ENCODE measurements around the gene ARHGEF3.

The ARHGEF3 gene

DNA sequence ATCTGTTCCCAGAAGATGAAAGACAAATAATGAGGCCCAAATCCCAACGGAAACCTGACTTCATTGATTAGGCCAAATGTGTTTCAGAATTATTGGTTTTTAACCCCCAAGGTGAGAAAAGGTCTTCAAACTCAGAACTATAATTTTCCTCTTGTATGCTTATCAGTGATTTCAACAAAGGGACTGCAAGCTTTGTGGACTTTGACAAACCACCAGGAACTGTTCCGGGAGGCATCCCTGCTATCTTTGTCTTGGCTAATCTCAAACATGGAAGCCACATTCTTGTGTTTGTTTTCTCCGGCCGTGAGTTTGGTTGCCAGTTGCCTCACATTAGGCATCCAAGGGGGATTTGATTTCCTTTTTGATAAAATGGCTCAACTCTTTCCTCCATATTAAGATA lies 19.5 kb downstream of the ARHGEF3 start:
- H3K4me1 ChIP-seq (ENCODE audit: low read length) = peaks cover 31% of the 10 kb centered on the region
- H3K27ac ChIP-seq (ENCODE audit: low read length) = no peak overlapping the region
- H3K9me2 ChIP-seq (replicated peaks; ENCODE audit: insufficient read depth, low read length) = no peaks in the 10 kb centered on the region
- H3K4me3 ChIP-seq (ENCODE audit: low read length) = no peak overlapping the region
- no peaks in the 10 kb centered on the region for H3K27me3 ChIP-seq (replicated peaks; ENCODE audit: insufficient read depth, low read length)
- DNase-seq = no peak
- peaks cover 15% of the 10 kb centered on the region for H3F3A ChIP-seq (ENCODE audit: insufficient read depth, low read length)
- no peaks in the 10 kb centered on the region for H3K9me3 ChIP-seq (replicated peaks; ENCODE audit: insufficient read depth, low read length)
- no peaks in the 10 kb centered on the region for H3K36me3 ChIP-seq (replicated peaks; ENCODE audit: insufficient read depth, low read length)
- no peak overlapping the region for H3K4me2 ChIP-seq (ENCODE audit: low read depth, low read length)
- no peaks in the 10 kb centered on the region for H4K20me1 ChIP-seq (ENCODE audit: insufficient read depth, low read length)
- TF ChIP-seq EZH2 (optimal IDR thresholded peaks at IDR 0.05; ENCODE audit: low read depth, low read length) = no peak
- TF ChIP-seq, protein P1, sequence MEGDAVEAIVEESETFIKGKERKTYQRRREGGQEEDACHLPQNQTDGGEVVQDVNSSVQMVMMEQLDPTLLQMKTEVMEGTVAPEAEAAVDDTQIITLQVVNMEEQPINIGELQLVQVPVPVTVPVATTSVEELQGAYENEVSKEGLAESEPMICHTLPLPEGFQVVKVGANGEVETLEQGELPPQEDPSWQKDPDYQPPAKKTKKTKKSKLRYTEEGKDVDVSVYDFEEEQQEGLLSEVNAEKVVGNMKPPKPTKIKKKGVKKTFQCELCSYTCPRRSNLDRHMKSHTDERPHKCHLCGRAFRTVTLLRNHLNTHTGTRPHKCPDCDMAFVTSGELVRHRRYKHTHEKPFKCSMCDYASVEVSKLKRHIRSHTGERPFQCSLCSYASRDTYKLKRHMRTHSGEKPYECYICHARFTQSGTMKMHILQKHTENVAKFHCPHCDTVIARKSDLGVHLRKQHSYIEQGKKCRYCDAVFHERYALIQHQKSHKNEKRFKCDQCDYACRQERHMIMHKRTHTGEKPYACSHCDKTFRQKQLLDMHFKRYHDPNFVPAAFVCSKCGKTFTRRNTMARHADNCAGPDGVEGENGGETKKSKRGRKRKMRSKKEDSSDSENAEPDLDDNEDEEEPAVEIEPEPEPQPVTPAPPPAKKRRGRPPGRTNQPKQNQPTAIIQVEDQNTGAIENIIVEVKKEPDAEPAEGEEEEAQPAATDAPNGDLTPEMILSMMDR (IDR thresholded peaks at IDR 0.05; ENCODE audit: low read length) = no peak
- H3K9ac ChIP-seq (ENCODE audit: low read length) = no peak overlapping the region
- peaks cover 3% of the 10 kb centered on the region for H3K79me2 ChIP-seq (ENCODE audit: low read length)
- H2AFZ ChIP-seq (ENCODE audit: low read length) = no peak overlapping the region

DNA sequence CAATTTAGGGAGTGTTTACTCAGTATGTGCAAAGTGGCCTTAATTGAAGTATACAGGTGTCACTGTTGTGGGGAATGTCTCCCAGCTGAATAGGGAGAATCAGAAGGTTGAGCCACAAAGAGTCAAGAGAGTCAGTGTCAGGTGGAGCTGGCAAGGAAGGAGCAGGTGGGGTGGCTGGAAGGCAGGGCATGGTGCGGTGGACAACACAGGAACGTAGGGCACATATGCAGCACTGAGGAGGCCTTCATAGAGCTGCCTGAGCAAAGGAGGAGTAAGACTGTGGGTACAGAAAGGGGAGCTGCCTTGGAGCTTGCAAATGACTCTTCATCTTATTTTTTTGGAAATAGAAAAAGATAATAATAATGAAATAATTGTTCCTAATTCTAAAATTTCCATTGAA lies 20.0 kb downstream of the ARHGEF3 start:
- Histone ChIP-seq H3K9ac (ENCODE audit: low read length) (no peak overlapping the region), H3K27ac (ENCODE audit: low read length) (no peak overlapping the region), H2AFZ (ENCODE audit: low read length) (no peak overlapping the region), H3K4me1 (ENCODE audit: low read length) (peaks cover 31% of the 10 kb centered on the region), H3F3A (ENCODE audit: insufficient read depth, low read length) (peaks cover 15% of the 10 kb centered on the region), H3K79me2 (ENCODE audit: low read length) (peaks cover 3% of the 10 kb centered on the region), H4K20me1 (ENCODE audit: insufficient read depth, low read length) (no peaks in the 10 kb centered on the region), H3K4me2 (ENCODE audit: low read depth, low read length) (no peak overlapping the region), H3K4me3 (ENCODE audit: low read length) (no peak overlapping the region), H3K9me3 (replicated peaks; ENCODE audit: insufficient read depth, low read length) (no peaks in the 10 kb centered on the region), H3K9me2 (replicated peaks; ENCODE audit: insufficient read depth, low read length) (no peaks in the 10 kb centered on the region), H3K36me3 (replicated peaks; ENCODE audit: insufficient read depth, low read length) (no peaks in the 10 kb centered on the region), H3K27me3 (replicated peaks; ENCODE audit: insufficient read depth, low read length) (no peaks in the 10 kb centered on the region)
- TF ChIP-seq EZH2 (optimal IDR thresholded peaks at IDR 0.05; ENCODE audit: low read depth, low read length) (no peak), EZH2phosphoT487 (IDR thresholded peaks at IDR 0.05; ENCODE audit: low read length) (no peak)
- no peak for DNase-seq

DNA sequence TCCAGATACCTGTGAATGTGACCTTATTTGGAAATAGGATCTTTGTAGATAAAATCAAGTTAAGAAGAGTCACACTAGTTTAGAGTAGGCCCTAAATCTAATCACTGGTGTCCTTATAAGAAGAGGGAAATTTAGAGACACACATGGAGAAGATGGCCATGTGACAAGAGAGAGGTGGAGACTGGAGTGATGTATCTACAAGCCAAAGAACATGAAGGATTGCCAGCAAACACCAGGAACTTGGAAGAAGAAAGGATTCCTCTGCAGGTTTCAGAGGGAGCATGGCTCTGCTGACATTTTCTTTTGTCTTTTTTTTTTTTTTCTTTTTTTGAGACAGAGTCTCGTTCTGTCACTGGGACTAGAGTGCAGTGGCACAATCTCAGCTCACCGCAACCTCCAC lies 20.8 kb downstream of the ARHGEF3 start:
- TF ChIP-seq EZH2phosphoT487 (IDR thresholded peaks at IDR 0.05; ENCODE audit: low read length) = no peak
- TF ChIP-seq, protein P1 (IDR thresholded peaks at IDR 0.05; ENCODE audit: low read length) = no peak
- no peak for TF ChIP-seq EZH2 (optimal IDR thresholded peaks at IDR 0.05; ENCODE audit: low read depth, low read length)
- H4K20me1 ChIP-seq (ENCODE audit: insufficient read depth, low read length) = no peaks in the 10 kb centered on the region
- no peak for DNase-seq
- H3K27me3 ChIP-seq (replicated peaks; ENCODE audit: insufficient read depth, low read length) = no peaks in the 10 kb centered on the region
- no peak overlapping the region for H3K4me3 ChIP-seq (ENCODE audit: low read length)
- peaks cover 31% of the 10 kb centered on the region for H3K4me1 ChIP-seq (ENCODE audit: low read length)
- H3K27ac ChIP-seq (ENCODE audit: low read length) = no peak overlapping the region
- no peak overlapping the region for H3K4me2 ChIP-seq (ENCODE audit: low read depth, low read length)
- H3K36me3 ChIP-seq (replicated peaks; ENCODE audit: insufficient read depth, low read length) = no peaks in the 10 kb centered on the region
- H3F3A ChIP-seq (ENCODE audit: insufficient read depth, low read length) = peaks cover 15% of the 10 kb centered on the region
- H3K9ac ChIP-seq (ENCODE audit: low read length) = no peak overlapping the region
- H2AFZ ChIP-seq (ENCODE audit: low read length) = no peak overlapping the region
- H3K9me3 ChIP-seq (replicated peaks; ENCODE audit: insufficient read depth, low read length) = no peaks in the 10 kb centered on the region
- H3K9me2 ChIP-seq (replicated peaks; ENCODE audit: insufficient read depth, low read length) = no peaks in the 10 kb centered on the region
- peaks cover 3% of the 10 kb centered on the region for H3K79me2 ChIP-seq (ENCODE audit: low read length)

DNA sequence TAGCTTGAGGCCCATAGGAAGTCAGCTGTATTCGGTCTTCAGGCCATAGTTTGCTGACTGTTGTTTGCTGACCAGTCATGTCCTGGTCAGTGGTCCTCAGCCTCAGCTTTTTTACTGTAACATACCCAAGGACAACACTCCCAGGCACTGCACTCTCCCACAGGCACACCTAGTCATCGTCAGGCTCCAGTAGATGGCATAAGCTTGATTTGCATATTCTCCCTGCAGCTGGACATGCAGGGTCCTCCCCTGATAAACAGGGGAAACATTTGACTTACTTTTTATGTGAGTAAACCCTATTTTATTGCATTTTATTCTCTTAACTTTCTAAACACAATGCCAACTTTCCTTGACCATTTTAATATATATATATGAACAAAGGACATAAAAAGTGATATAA lies 22.9 kb downstream of the ARHGEF3 start:
- peaks cover 18% of the 10 kb centered on the region for H3K4me1 ChIP-seq (ENCODE audit: low read length)
- H3K36me3 ChIP-seq (replicated peaks; ENCODE audit: insufficient read depth, low read length) = no peaks in the 10 kb centered on the region
- H3K9me3 ChIP-seq (replicated peaks; ENCODE audit: insufficient read depth, low read length) = no peaks in the 10 kb centered on the region
- no peak overlapping the region for H3K4me3 ChIP-seq (ENCODE audit: low read length)
- no peak overlapping the region for H3K4me2 ChIP-seq (ENCODE audit: low read depth, low read length)
- H3K79me2 ChIP-seq (ENCODE audit: low read length) = peaks cover 3% of the 10 kb centered on the region
- no peak overlapping the region for H3K27ac ChIP-seq (ENCODE audit: low read length)
- H4K20me1 ChIP-seq (ENCODE audit: insufficient read depth, low read length) = no peaks in the 10 kb centered on the region
- no peaks in the 10 kb centered on the region for H3K9me2 ChIP-seq (replicated peaks; ENCODE audit: insufficient read depth, low read length)
- DNase-seq = no peak
- TF ChIP-seq EZH2 (optimal IDR thresholded peaks at IDR 0.05; ENCODE audit: low read depth, low read length) (no peak), EZH2phosphoT487 (IDR thresholded peaks at IDR 0.05; ENCODE audit: low read length) (no peak)
- TF ChIP-seq, protein P1 (IDR thresholded peaks at IDR 0.05; ENCODE audit: low read length) = no peak
- no peak overlapping the region for H3K9ac ChIP-seq (ENCODE audit: low read length)
- H3K27me3 ChIP-seq (replicated peaks; ENCODE audit: insufficient read depth, low read length) = no peaks in the 10 kb centered on the region
- 0 out of 2 replicates have a peak, but pooled peaks cover 7% of the 10 kb centered on the region for H3F3A ChIP-seq (ENCODE audit: insufficient read depth, low read length)
- H2AFZ ChIP-seq (ENCODE audit: low read length) = no peak overlapping the region

Measured in MM.1S (cell line).